Middle frontal gyrus (tissue), 1 donor: Measurements from ENCODE around the gene GM2A.
"Not testable (repeated sequence)": the region's sequence is repeated elsewhere in the genome, so short reads cannot be mapped to it uniquely, and the experiment has no call there.

Experiments
- DNase-seq: peaks from one replicate; pipeline ENCODE4 v3.0.0-alpha.2; 2015; ENCODE audit warnings: low spot score; ENCODE audit errors: extremely low spot score

GM2A gene

GRCh38 chr5:151227918-151228447 is 25.0 kb upstream of the GM2A start:
- DNase-seq = no peak

GRCh38 chr5:151228986-151229385 is 24.0 kb upstream of the GM2A start:
- no peak for DNase-seq

DNA sequence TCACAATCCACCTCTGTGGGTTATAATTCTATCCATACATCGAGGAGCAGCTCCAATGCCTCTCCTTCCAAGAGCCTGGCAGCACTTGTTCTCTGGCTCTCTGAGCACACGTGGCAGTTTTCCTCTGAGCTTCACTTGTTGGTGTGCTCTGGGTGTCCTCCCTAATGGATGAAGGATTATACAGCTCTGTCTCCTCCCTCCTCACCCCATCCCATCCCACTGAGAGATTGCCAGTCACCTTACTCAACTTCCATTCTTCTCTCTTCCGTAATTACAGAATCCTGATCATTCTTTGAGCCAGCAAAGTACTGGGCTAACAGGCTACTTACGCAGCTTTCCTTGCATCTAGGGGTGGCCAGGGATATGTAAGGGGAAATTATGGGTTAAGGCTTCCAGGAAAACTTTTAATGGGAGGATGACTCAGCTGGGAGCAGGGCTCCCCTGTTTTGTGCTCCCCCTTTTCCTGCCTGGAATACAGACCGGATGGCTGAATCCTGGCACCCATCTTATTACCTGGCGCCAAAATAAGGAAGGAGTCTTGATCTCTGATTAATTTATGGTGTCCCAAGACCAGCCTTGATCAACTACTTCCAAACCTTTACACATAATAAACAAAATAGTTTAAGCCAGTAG is 22.8 kb upstream of the GM2A start:
- no peak for DNase-seq

DNA sequence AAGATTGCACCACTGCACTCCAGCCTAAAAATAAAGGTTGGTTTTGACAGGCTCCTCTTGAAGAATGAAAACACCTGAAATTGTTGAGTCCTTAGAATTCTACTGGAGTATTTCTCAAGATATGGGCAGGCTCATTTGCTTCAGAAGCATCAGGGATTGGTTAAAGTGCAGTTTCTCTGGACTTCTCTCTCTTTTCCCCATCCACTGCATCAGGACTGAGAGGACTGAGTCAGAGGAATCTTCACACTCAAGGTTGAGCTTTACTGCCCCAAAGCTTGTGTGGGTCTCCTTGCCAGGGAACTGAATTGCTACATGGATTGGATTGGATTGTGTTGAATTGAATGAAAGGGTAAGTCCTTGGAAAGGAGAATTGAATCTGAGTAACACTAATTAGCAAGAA is 21.6 kb upstream of the GM2A start:
- no peak for DNase-seq

DNA sequence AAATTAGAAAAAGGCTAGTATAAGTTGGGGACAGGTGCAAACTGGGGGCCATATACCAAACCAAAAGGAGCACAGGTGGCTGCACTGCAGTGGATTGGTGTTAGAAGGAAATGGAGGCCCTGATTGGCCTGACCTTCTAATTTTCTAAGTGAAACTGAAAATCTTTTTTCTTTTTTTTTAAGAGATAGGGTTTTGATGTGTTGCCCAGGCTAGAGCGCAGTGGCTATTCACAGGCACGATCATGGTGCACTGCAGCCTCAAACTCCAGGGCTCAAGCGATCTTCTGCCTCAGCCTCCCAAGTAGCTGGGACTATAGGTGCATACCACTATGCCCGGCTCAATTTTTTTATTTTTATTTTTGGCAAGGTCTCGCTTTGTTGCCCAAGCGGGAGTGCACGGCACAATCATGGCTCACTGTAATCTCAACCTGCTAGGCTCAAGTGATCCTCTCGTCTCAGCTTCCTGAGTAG is 19.3 kb upstream of the GM2A start:
- DNase-seq = no peak

- no peak for DNase-seq
Observed at GRCh38 chr5:151234476-151235238, 18.3 kb upstream of the GM2A start.

DNA sequence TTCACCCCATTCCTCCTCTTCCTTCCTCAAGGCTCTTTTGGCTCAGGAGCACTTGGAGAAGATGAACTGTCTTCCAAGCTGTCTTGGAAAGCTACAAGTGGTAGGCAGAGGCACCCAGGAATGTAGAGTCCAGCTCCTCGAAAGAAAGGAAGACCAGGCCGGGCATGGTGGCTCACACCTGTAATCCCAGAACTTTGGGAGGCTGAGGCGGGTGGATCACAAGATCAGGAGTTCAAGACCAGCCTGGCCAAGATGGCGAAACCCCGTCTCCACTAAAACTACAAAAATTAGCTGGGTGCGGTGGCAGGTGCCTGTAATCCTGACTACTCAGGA is 17.8 kb upstream of the GM2A start:
- not testable (repeated sequence) for DNase-seq

GRCh38 chr5:151236888-151237287 is 16.1 kb upstream of the GM2A start:
- no peak for DNase-seq

- no peak for DNase-seq
Observed at GRCh38 chr5:151237685-151238084, 15.3 kb upstream of the GM2A start.

- no peak for DNase-seq
Observed at GRCh38 chr5:151238303-151238741, 14.7 kb upstream of the GM2A start.

DNA sequence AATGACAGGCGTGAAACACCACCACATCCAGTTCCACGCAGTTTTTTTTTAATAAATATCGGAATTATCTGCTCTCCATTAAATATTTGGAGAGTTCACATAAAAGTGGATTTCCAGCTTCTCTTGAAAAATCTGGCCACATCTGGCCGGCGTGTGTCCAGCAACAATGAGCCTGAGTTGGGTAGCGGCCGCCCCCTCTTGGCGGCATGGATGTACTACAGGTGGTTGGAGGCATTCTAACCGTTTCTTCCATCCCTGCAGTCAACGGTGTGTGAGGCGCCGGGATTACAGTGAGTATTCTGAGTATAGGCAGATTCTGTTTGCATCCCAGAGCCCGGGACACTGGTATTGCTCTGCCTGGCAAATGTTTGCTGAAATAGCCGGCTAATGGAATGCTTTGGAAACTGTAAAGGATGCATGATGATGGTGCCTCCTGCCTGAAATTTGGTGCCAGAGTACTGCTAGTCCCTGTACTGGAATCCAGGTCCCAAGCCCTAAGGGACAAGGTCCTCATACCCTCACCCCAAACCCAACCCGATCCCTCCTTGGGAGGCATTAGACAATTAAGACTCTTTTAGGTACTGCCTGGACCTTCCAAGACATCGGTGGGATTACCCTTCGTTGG is 13.6 kb upstream of the GM2A start:
- DNase-seq = no peak

- not testable (repeated sequence) for DNase-seq
Observed at GRCh38 chr5:151240268-151240835, 12.6 kb upstream of the GM2A start.

GRCh38 chr5:151240924-151241635 is 11.9 kb upstream of the GM2A start:
- no peak for DNase-seq

DNA sequence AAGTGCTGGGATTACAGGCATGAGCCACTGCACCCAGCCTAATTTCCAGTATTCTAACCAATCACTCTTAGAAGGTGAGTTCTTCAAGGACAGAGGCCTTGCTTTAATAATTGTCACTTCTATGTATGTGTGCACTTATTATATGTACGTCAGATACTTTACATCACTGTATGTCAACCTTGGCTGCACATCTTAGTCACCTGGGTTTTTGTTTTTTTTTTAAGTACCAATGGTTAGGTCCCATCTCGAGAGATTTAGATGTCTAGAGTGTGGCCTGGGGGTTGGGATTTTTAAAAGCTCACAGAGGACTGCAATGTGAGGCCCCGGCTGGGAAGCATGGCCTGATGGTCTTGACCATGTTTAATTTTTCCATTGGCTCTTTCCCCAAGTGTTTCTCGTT is 9.9 kb upstream of the GM2A start:
- no peak for DNase-seq

GRCh38 chr5:151243564-151243963 is 9.4 kb upstream of the GM2A start:
- DNase-seq = no peak

DNA sequence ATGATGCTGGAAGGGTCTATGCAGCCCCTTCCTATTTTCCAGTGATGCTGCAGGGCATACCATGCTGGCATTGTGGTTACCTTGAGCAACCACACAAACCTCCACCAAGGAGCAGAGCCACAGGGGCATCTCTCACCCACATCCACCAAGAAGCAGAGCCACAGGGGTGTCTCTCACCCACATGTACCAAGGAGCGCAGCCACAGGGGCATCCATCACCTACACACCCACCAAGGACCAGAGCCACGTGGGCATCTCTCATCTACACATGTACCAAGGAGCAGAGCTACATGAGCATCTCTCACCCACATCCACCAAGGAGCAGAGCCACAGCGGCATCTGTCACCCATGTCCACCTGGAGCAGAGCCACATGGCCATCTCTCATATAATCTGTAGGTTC is 8.8 kb upstream of the GM2A start:
- DNase-seq = no peak

GRCh38 chr5:151245680-151246219 is 7.2 kb upstream of the GM2A start:
- no peak for DNase-seq

DNA sequence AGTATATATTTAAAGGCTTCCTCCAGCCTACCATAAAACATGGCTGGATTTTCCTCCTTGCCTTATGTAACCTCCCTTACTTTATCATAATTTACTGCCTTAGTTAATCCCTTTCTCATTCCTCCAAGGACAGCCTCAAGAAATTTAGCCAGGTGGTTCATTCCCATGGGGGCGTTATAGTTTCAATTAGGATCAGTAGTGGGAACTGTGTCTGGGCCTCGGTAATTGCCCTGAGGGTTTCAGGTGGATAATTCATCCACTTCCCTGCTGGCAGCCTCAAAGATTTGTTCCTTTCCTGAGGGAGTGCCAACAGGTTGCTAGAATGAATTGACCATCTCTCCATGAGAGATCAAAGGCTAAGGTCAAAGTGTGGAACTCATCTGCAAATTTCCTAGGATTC is 4.3 kb upstream of the GM2A start:
- no peak for DNase-seq

DNA sequence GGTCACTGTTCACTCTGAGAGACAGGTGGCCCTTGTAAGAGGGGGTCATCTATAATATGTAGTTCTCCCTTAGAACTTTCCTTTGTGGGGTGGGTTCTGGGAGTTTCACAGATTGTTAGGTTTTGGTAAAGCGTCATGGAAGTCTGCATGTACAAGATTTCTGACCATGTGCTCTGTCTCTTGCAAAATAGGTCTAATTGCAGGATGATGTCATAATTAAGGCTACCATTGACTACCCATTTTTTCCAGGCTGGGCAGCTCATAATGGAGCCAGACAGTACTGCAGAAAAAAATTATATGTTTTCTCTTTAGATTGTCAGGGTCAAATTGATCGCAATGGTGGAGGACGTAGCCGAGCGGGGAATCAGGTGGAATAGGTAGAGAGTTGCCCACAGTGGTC is 3.7 kb upstream of the GM2A start:
- no peak for DNase-seq

DNA sequence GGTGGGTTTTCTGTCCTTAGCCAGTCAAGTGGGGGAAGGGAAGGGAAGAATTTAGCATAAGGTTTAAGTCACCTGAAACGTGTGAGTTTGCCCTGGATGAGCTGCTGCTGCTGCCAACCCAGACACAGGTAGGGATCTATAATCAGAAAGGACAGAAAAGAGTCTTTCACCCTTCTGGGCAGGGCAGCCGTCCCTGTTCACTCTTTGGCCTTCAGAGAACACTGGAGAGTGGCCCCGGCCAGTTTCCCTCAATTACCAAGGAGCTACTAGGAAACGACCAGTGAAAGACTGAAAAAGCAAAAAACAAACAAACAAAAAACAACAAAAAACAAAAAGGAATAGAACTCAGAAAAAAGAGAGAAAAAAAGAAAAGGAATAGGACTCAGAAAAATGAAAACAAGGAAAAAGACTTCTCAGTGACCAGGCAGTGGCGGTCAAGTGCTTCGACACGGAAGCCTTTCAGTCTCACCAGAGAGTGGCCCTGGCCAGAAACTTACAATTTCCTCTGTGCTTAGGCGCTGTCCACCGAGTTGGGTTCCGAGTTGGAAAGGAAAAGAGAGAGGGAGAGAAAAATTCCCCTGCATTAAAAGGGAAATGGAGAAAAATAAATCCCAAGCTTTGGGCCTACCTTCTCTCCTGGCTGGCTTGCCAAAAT is 2.5 kb upstream of the GM2A start:
- DNase-seq = no peak
